ENCODE results near the gene GNA15. TPM values are rescaled to one million over a fixed set of nuclear protein-coding genes. Genes with fewer than 3 reads are reported as not detected.

GNA15 gene
- total and polyA plus RNA-seq, 10 donors: 3.8 to 24.9 (median 12.5) TPM

- Histone ChIP-seq H3K9me3 (no peaks in the 10 kb centered on the region), H3K36me3 (peaks cover 0 to 50% (median 7%) of the 10 kb centered on the region in 6 donors), H3K27ac (no peak overlapping the region), H3K4me1 (peaks cover 5 to 38% (median 23%) of the 10 kb centered on the region in 6 donors), H3K4me3 (no peak overlapping the region), H3K27me3 (replicated peaks in 1 of 7) (peaks cover 0 to 5% (median 0%) of the 10 kb centered on the region in 7 donors)
- intact Hi-C loops (cut with DNase I; ENCODE audit: low total_unique reads): no loop called here
- peak in 2 of 3 donors; percentile 24 to 54 for TF ChIP-seq POLR2AphosphoS5 (IDR thresholded peaks at IDR 0.05)
- TF ChIP-seq CTCF (IDR thresholded peaks at IDR 0.05 in 8 of 11, conservative IDR thresholded peaks at IDR 0.05 in 3 of 11): no peak
- DNase-seq: no peak
- 74 to 85% (median 81%) methylated on average over 27 to 29 of the region's 29 CpGs for WGBS, 5 donors
These were observed 12.6 kb upstream of the GNA15 start for GRCh38 chr19:3123088-3123721.

- Histone ChIP-seq H3K27me3 (replicated peaks in 1 of 7) (peaks cover 0 to 5% (median 0%) of the 10 kb centered on the region in 7 donors), H3K9me3 (no peaks in the 10 kb centered on the region), H3K27ac (no peak overlapping the region), H3K4me1 (peaks cover 5 to 38% (median 23%) of the 10 kb centered on the region in 6 donors), H3K4me3 (no peak overlapping the region), H3K36me3 (peaks cover 0 to 43% (median 3%) of the 10 kb centered on the region in 6 donors)
- 34 to 44% (median 39%) methylated on average over 8 of the region's 8 CpGs for WGBS, 5 donors
- intact Hi-C loops (cut with DNase I; ENCODE audit: low total_unique reads): no loop called here
- TF ChIP-seq CTCF (IDR thresholded peaks at IDR 0.05 in 8 of 11, conservative IDR thresholded peaks at IDR 0.05 in 3 of 11) (no peak), POLR2AphosphoS5 (IDR thresholded peaks at IDR 0.05) (no peak), POLR2A (IDR thresholded peaks at IDR 0.05) (no peak)
- no peak for DNase-seq
These were observed 11.9 kb upstream of the GNA15 start for GRCh38 chr19:3123956-3124355.

- H3K9me3 ChIP-seq: no peaks in the 10 kb centered on the region
- TF ChIP-seq CTCF (IDR thresholded peaks at IDR 0.05 in 8 of 11, conservative IDR thresholded peaks at IDR 0.05 in 3 of 11) (no peak), POLR2A (IDR thresholded peaks at IDR 0.05) (no peak), POLR2AphosphoS5 (IDR thresholded peaks at IDR 0.05) (no peak)
- peaks cover 5 to 44% (median 25%) of the 10 kb centered on the region in 6 donors for H3K4me1 ChIP-seq
- WGBS, 5 donors: 69 to 75% (median 71%) methylated on average over 16 of the region's 16 CpGs
- no peak for DNase-seq
- no peak overlapping the region for H3K4me3 ChIP-seq
- peaks cover 0 to 5% (median 0%) of the 10 kb centered on the region in 7 donors for H3K27me3 ChIP-seq (replicated peaks in 1 of 7)
- peaks cover 0 to 36% (median 3%) of the 10 kb centered on the region in 6 donors for H3K36me3 ChIP-seq
- intact Hi-C loops (cut with DNase I; ENCODE audit: low total_unique reads): no loop called here
- no peak overlapping the region for H3K27ac ChIP-seq
These were observed 11.2 kb upstream of the GNA15 start for GRCh38 chr19:3124630-3125029.

GRCh38 chr19:3125900-3126524 lies 9.8 kb upstream of the GNA15 start:
- H3K9me3 ChIP-seq: no peaks in the 10 kb centered on the region
- H3K36me3 ChIP-seq: peaks cover 0 to 22% (median 2%) of the 10 kb centered on the region in 6 donors
- peaks cover 0 to 5% (median 0%) of the 10 kb centered on the region in 7 donors for H3K27me3 ChIP-seq (replicated peaks in 1 of 7)
- 28 to 49% (median 33%) methylated on average over 12 to 14 of the region's 14 CpGs for WGBS, 5 donors
- no peak for TF ChIP-seq POLR2A (IDR thresholded peaks at IDR 0.05)
- TF ChIP-seq POLR2AphosphoS5 (IDR thresholded peaks at IDR 0.05): peak in 2 of 3 donors; percentile 28 to 48
- TF ChIP-seq CTCF (IDR thresholded peaks at IDR 0.05 in 8 of 11, conservative IDR thresholded peaks at IDR 0.05 in 3 of 11): peak; percentile 52 to 85 (median 80)
- intact Hi-C loops (cut with DNase I; ENCODE audit: low total_unique reads): no loop called here
- peaks cover 5 to 49% (median 29%) of the 10 kb centered on the region in 6 donors for H3K4me1 ChIP-seq
- no peak overlapping the region for H3K27ac ChIP-seq
- DNase-seq: peak; percentile 92
- H3K4me3 ChIP-seq: no peak overlapping the region

Measured in spleen (tissue), 11 donors.